PFSK-1 (cell line): ENCODE results near the gene AGMO.

ENCODE experiments used
- POLR2AphosphoS5 ChIP-seq: IDR thresholded peaks from 2 replicates; pipeline ENCODE4 v1.6.1; 2012; ENCODE audit warnings: low read depth, mild to moderate bottlenecking, control low read depth, low read length, moderate library complexity
- TAF1 ChIP-seq: IDR thresholded peaks from 2 replicates; pipeline ENCODE4 v1.6.1; 2012; ENCODE audit warnings: low read length, control low read depth, borderline replicate concordance; ENCODE audit not compliant: insufficient read depth

DNA sequence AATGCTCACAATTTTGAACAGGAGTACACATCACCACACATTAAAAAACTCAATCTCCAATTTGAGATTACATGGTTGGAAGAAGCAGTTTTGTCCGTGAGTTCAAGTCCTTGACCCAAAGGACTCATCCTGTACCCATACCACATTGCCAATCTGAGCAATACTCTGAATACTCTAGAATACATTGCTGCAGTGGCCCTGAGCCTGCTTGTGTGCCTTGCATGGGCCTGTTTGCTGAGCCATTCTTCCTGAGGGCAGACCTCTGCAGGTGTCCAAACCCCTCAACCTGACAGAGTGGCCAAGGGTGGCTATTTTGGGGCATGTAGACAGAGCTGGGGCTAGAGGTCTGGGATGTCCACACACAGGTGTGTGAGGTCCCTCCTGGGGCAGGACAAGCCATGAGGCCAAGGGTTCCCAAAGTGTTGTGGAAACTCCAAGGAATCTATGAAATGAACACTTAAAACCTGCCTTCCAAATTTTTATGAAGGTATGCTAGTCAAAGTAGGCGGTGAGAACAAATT, 15.5 kb downstream of the AGMO start:
- TF ChIP-seq POLR2AphosphoS5 (no peak), TAF1 (no peak)
